ENCODE results near the gene METTL27. TPM values are rescaled to one million over a fixed set of nuclear protein-coding genes. Genes with fewer than 3 reads are reported as not detected.

Gene METTL27, protein sequence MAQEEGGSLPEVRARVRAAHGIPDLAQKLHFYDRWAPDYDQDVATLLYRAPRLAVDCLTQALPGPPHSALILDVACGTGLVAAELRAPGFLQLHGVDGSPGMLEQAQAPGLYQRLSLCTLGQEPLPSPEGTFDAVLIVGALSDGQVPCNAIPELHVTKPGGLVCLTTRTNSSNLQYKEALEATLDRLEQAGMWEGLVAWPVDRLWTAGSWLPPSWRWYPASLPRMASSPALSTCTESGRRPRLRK
- total RNA-seq: 1 to 10 TPM in 3 of 4 donors, not detected in 1; 2.0 to 6.8 (median 2.9) TPM

DNA sequence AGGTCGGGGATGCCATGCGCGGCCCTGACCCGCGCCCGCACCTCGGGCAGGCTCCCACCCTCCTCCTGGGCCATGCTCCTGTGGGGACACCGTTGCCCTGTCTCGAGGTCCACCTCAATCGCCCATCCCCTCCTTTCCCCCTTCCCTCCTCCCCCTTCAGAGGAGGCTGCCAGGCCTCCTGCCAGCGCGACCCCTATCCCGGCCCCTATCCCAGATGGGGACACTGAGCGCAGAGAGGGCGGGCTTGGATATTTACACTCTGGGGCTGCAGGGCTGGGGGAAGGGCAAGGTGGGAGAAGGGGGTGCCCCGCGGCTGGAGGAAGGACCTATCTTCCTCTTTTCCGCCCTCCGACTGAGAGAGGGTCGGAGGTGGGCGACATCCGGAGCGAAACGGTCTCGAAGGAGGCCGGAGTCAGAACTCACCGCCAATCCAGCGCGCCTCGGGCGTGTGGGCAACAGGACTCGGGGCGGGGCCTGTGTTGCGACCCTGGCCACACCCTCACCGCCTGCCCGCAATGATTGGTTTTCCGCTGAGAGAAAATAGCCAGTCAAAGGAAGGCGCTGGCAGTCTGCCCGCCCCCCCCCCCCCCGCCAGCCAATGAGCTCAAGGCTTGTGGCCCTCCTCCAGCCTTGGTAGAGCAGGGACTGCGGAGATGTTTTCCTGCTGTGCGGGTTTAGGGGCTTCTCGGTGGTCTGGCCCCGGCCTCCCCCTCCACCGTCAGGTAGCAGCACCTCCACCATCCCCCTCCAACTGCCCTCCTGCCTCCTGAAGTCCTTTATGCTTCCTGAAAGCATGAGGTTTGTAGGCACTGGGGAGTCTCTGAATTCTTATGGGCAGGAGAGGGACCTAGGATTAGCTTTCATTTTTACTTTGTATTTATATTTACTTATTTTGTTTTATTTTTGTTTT, at the start of gene METTL27:
Gene METTL27 (minus strand): TSS at position 450 of the 910 bp plus-strand sequence. CDS start 376 bp downstream, at position 74.
- Histone ChIP-seq H3K36me3 (no peaks in the 10 kb centered on the region), H3K9me3 (no peaks in the 10 kb centered on the region), H3K27ac (peak within 1 kb of the TSS; percentile 56), H3K4me3 (peak within 1 kb of the TSS; percentile 51), H3K4me1 (peaks cover 30% of the 10 kb centered on the region), H3K27me3 (no peaks in the 10 kb centered on the region)
- TF ChIP-seq EP300 (IDR thresholded peaks at IDR 0.05): no peak
- peak in 2 of 3 donors; percentile 13 to 23 for TF ChIP-seq POLR2AphosphoS5 (IDR thresholded peaks at IDR 0.05)
- peak in 1 of 2 donors; percentile 46 for TF ChIP-seq POLR2A (IDR thresholded peaks at IDR 0.05)
- TF ChIP-seq, protein P1, sequence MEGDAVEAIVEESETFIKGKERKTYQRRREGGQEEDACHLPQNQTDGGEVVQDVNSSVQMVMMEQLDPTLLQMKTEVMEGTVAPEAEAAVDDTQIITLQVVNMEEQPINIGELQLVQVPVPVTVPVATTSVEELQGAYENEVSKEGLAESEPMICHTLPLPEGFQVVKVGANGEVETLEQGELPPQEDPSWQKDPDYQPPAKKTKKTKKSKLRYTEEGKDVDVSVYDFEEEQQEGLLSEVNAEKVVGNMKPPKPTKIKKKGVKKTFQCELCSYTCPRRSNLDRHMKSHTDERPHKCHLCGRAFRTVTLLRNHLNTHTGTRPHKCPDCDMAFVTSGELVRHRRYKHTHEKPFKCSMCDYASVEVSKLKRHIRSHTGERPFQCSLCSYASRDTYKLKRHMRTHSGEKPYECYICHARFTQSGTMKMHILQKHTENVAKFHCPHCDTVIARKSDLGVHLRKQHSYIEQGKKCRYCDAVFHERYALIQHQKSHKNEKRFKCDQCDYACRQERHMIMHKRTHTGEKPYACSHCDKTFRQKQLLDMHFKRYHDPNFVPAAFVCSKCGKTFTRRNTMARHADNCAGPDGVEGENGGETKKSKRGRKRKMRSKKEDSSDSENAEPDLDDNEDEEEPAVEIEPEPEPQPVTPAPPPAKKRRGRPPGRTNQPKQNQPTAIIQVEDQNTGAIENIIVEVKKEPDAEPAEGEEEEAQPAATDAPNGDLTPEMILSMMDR (IDR thresholded peaks at IDR 0.05): no peak
- WGBS: 3% methylated on average over 37 of the region's 45 CpGs
- DNase-seq (ENCODE audit: low spot score in 2 of 2): peak; percentile 97

DNA sequence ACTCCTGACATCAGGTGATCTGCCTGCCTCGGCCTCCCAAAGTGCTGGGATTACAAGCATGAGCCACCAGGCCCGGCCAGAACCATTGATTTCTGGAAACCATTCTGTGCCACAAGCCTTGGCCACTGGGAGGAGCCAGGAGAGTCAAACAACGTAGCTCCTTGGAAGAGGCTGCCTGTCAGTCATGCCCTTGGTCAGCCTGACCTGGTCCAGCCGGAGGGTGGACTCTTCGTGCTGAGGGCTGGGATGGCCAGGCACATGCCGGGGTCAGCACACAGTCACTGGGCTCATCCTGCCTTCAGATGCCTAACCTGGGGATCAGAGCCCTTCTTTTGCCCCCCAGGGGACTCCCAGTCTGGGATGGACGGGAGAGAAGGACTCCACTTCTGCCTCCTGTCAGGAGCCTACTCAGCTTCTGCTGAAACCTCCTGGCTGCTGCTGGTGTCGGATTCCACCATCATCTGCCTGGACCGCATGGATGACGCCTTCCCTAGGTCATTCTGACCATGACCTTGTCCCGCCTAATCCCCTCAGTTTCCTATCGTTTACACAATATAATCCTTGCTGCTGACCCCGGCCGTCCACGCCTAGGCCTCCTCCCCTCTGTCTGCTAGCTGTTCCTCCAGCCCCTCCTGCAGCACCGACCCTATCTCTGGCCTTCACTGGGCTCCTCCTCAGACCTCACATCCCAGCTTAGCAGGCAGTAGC, 49.0 kb upstream of the METTL27 start:
- no peaks in the 10 kb centered on the region for H3K9me3 ChIP-seq
- peaks cover 46% of the 10 kb centered on the region for H3K4me1 ChIP-seq
- TF ChIP-seq POLR2A (IDR thresholded peaks at IDR 0.05): no peak
- TF ChIP-seq EP300 (IDR thresholded peaks at IDR 0.05): no peak
- no peak for TF ChIP-seq POLR2AphosphoS5 (IDR thresholded peaks at IDR 0.05)
- TF ChIP-seq, protein P1 (IDR thresholded peaks at IDR 0.05): no peak
- DNase-seq (ENCODE audit: low spot score in 2 of 2): no peak
- no peaks in the 10 kb centered on the region for H3K36me3 ChIP-seq
- H3K4me3 ChIP-seq: no peak overlapping the region
- no peaks in the 10 kb centered on the region for H3K27me3 ChIP-seq
- WGBS: 86% methylated on average over 10 of the region's 16 CpGs
- H3K27ac ChIP-seq: no peak overlapping the region

DNA sequence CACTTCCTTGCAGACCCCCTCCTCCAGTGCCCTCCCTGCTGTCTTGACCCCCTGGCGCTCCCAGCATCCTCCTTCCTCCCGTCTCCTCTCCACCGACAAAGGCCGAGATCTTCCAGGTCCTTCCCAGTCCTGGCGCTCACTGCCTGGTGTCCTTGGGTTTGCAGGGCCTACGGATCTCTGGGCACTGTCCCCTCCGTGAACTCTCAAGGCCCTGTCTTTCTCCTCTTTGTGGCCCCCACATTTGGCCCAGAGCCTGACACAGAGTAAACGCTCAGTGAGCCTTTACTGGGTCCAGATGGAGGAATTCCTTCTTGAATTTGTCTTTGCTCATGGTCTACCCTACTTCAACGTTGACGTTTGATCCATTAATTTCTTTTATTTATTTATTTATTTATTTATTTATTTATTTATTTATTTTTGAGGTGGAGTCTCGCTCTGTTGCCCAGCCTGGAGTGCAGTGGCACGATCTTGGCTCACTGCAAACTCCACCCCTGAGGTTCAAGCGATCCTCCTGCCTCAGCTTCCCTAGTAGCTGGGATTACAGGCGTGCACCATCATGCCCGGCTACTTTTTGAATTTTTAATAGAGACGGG, 48.3 kb upstream of the METTL27 start:
- H3K27ac ChIP-seq: no peak overlapping the region
- H3K4me1 ChIP-seq: peaks cover 44% of the 10 kb centered on the region
- H3K27me3 ChIP-seq: no peaks in the 10 kb centered on the region
- no peaks in the 10 kb centered on the region for H3K36me3 ChIP-seq
- DNase-seq (ENCODE audit: low spot score in 2 of 2): no peak
- no peak overlapping the region for H3K4me3 ChIP-seq
- H3K9me3 ChIP-seq: no peaks in the 10 kb centered on the region
- WGBS: 94% methylated on average over 16 of the region's 16 CpGs
- TF ChIP-seq, protein P1 (IDR thresholded peaks at IDR 0.05): no peak
- TF ChIP-seq POLR2AphosphoS5 (IDR thresholded peaks at IDR 0.05): no peak
- no peak for TF ChIP-seq EP300 (IDR thresholded peaks at IDR 0.05)
- no peak for TF ChIP-seq POLR2A (IDR thresholded peaks at IDR 0.05)

DNA sequence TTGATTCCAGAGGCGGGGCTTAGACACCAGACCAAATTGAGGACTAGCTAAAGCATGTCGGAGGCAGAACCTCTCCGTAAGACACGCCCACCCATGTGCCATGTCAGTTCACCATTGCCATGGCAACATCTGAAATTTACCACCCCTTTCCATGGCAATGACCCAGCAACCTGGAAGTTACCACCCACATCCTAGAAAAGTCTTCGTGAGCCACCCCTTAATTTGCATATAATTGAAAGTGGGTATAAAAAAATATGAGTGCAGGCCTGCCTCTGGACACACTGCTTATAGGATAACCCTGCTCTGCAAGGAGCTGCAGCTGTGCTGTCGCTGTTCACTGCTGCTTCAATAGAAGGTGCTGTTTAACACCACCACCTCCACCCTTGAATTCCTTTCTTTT, 46.6 kb upstream of the METTL27 start:
- Histone ChIP-seq H3K27me3 (no peaks in the 10 kb centered on the region), H3K27ac (no peak overlapping the region), H3K4me1 (peaks cover 34% of the 10 kb centered on the region), H3K4me3 (no peak overlapping the region), H3K36me3 (no peaks in the 10 kb centered on the region), H3K9me3 (no peaks in the 10 kb centered on the region)
- WGBS: 81% methylated on average over 6 of the region's 6 CpGs
- no peak for DNase-seq (ENCODE audit: low spot score in 2 of 2)
- no peak for TF ChIP-seq EP300 (IDR thresholded peaks at IDR 0.05)
- TF ChIP-seq POLR2AphosphoS5 (IDR thresholded peaks at IDR 0.05): no peak
- TF ChIP-seq POLR2A (IDR thresholded peaks at IDR 0.05): no peak
- TF ChIP-seq, protein P1 (IDR thresholded peaks at IDR 0.05): no peak

Data from suprapubic skin (tissue), 4 donors.